BE2C (cell line): ENCODE measurements around the gene SMTNL1.

ENCODE experiments used
- DNase-seq: peaks from one replicate; pipeline ENCODE4 v3.0.0-alpha.2; 2020
- H3K27me3 ChIP-seq: fragments of 250-450 bp; sonication (Bioruptor Pico); 2 replicates; pipeline ENCODE4 v1.5.1; 2020; ENCODE audit warnings: mild to moderate bottlenecking
- H3K36me3 ChIP-seq: fragments of 250-450 bp; sonication (Bioruptor Pico); 2 replicates; pipeline ENCODE4 v1.5.1; 2020; ENCODE audit warnings: mild to moderate bottlenecking
- H3K4me1 ChIP-seq: fragments of 250-450 bp; sonication (Bioruptor Pico); 2 replicates; pipeline ENCODE4 v1.5.1; 2020
- H3K4me3 ChIP-seq: 2 replicates; pipeline ENCODE4 v1.5.1; 2011; ENCODE audit warnings: low read depth, low read length
- H3K9me3 ChIP-seq: fragments of 250-450 bp; sonication (Bioruptor Pico); 2 replicates; pipeline ENCODE4 v1.5.1; 2020
- CTCF ChIP-seq: IDR thresholded peaks from 2 replicates; pipeline ENCODE4 v1.5.1; 2012; ENCODE audit warnings: mild to moderate bottlenecking, low read depth, low read length

The SMTNL1 gene

GRCh38 chr11:57546451-57546850 is 9.1 kb downstream of the SMTNL1 start:
- Histone ChIP-seq H3K4me1 (no peaks in the 10 kb centered on the region), H3K36me3 (no peaks in the 10 kb centered on the region), H3K27me3 (no peaks in the 10 kb centered on the region), H3K4me3 (no peak overlapping the region), H3K9me3 (no peaks in the 10 kb centered on the region)
- DNase-seq, result no peak
- TF ChIP-seq CTCF, result no peak

DNA sequence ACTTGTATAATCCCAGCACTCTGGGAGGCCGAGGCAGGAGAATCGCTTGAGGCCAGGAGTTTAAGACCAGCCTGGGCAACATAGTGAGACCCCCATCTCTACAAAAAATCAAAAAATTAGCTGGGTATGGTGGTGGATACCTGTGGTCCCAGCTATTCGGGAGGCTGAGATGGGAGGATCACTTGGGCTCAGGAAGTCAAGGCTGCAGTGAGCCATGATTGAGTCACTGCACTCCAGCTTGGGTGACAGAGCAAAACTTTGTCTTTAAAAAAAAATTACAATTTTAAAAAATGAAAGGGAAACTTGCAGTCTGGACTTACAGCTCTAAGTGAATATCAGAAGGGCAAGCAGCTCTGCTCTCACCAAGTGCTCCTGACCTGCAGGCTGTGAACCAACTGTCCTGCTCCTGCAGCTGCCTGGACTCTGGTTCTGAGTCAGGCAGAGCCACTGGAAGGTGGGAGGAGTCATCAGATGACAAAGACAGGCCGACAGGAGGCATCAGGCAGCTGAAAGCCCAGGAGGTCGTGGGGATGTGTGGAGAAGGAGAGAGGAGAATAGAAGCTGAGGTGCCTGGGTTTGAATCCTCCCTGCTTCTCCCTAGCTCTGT is 9.6 kb downstream of the SMTNL1 start:
- DNase-seq, result peak; percentile 9
- no peaks in the 10 kb centered on the region for H3K36me3 ChIP-seq
- H3K4me3 ChIP-seq, result no peak overlapping the region
- H3K9me3 ChIP-seq, result no peaks in the 10 kb centered on the region
- no peak for TF ChIP-seq CTCF
- H3K4me1 ChIP-seq, result no peaks in the 10 kb centered on the region
- H3K27me3 ChIP-seq, result no peaks in the 10 kb centered on the region

- H3K36me3 ChIP-seq, result no peaks in the 10 kb centered on the region
- DNase-seq, result no peak
Observed at GRCh38 chr11:57547854-57548377, 10.5 kb downstream of the SMTNL1 start.

DNA sequence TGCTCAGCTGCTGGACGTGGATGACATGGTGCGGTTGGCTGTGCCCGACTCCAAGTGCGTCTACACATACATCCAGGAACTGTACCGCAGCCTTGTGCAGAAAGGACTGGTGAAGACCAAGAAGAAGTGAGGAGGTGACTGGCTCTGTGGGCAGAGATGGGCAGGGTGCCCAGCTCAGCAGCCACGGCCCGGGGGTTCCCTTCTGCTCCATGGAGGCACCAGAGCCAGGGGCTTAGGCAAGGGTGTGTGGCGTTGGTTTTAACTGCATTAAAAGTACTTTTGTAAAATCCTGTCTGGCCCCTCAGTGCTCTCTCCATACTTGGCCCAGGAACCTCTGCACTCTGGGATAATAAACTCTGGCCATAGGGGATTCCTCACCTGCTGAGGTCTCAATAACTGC is 12.6 kb downstream of the SMTNL1 start:
- DNase-seq, result no peak
- no peaks in the 10 kb centered on the region for H3K36me3 ChIP-seq
- TF ChIP-seq CTCF, result no peak
- no peak overlapping the region for H3K4me3 ChIP-seq
- no peaks in the 10 kb centered on the region for H3K27me3 ChIP-seq
- no peaks in the 10 kb centered on the region for H3K4me1 ChIP-seq
- H3K9me3 ChIP-seq, result no peaks in the 10 kb centered on the region

More at GRCh38 chr11:57547854-57548377, 10.5 kb downstream of the SMTNL1 start:
- no peaks in the 10 kb centered on the region for H3K27me3 ChIP-seq
- no peaks in the 10 kb centered on the region for H3K4me1 ChIP-seq
- no peak for TF ChIP-seq CTCF
- H3K9me3 ChIP-seq, result no peaks in the 10 kb centered on the region
- H3K4me3 ChIP-seq, result no peak overlapping the region

DNA sequence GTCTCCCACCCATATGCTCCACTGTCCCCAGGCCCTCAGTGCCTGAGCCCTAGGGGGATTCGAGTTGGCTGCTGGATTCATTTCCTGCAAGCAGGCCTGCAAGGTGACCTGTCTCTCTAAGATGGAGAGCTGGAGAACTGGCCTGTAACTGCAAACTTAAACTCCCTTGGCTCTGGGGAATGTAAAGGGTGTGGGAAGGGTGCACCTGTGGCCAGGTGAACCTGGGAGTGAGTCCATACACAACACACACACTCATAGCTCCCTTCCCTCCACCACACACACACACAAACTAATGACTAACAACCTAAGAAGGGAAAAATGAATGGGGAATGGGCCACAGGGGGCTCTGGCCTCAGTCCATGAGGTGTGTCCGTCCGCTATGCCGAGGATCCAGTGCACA is 14.5 kb downstream of the SMTNL1 start:
- DNase-seq, result no peak
- no peaks in the 10 kb centered on the region for H3K9me3 ChIP-seq
- no peaks in the 10 kb centered on the region for H3K27me3 ChIP-seq
- no peak overlapping the region for H3K4me3 ChIP-seq
- H3K4me1 ChIP-seq, result no peaks in the 10 kb centered on the region
- no peak for TF ChIP-seq CTCF
- H3K36me3 ChIP-seq, result no peaks in the 10 kb centered on the region

- no peaks in the 10 kb centered on the region for H3K9me3 ChIP-seq
- H3K27me3 ChIP-seq, result no peaks in the 10 kb centered on the region
- H3K4me1 ChIP-seq, result no peaks in the 10 kb centered on the region
- H3K36me3 ChIP-seq, result no peaks in the 10 kb centered on the region
- DNase-seq, result no peak
- no peak overlapping the region for H3K4me3 ChIP-seq
- no peak for TF ChIP-seq CTCF
Observed at GRCh38 chr11:57552479-57552878, 15.1 kb downstream of the SMTNL1 start.
